ENCODE data around the gene FLRT2.

DNA sequence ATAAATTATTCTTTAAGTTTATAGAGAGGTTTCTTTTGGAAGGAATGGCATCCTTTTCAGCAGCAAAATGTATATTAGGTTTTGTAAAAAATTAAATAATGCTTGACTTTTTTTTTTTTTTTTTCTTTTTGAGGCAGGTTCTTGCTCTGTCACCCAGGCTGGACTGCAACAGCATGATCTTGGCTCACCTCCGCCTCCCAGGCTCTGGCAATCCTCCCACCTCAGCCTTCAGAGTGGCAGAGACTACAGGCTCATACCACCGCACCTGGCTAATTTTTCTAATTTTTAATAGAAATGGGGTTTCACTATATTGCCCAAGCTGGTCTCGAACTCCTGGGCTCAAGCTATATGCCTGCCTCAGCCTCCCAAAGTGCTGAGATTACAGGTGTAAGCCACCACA, 89.0 kb downstream of the FLRT2 start:
- TF ChIP-seq, protein P1, sequence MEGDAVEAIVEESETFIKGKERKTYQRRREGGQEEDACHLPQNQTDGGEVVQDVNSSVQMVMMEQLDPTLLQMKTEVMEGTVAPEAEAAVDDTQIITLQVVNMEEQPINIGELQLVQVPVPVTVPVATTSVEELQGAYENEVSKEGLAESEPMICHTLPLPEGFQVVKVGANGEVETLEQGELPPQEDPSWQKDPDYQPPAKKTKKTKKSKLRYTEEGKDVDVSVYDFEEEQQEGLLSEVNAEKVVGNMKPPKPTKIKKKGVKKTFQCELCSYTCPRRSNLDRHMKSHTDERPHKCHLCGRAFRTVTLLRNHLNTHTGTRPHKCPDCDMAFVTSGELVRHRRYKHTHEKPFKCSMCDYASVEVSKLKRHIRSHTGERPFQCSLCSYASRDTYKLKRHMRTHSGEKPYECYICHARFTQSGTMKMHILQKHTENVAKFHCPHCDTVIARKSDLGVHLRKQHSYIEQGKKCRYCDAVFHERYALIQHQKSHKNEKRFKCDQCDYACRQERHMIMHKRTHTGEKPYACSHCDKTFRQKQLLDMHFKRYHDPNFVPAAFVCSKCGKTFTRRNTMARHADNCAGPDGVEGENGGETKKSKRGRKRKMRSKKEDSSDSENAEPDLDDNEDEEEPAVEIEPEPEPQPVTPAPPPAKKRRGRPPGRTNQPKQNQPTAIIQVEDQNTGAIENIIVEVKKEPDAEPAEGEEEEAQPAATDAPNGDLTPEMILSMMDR (IDR thresholded peaks at IDR 0.05 in 2 of 3, conservative IDR thresholded peaks at IDR 0.05 in 1 of 3; ENCODE audit: borderline replicate concordance in 1 of 3, insufficient read depth in 1 of 3, low read depth in 2 of 3, low read length in 2 of 3), result no peak
- no peak for TF ChIP-seq POLR2A (IDR thresholded peaks at IDR 0.05; ENCODE audit: borderline replicate concordance, extremely low read depth, insufficient read depth, insufficient read length)
- no peak for TF ChIP-seq EZH2phosphoT487 (IDR thresholded peaks at IDR 0.05; ENCODE audit: borderline replicate concordance)

Measured in HCT116 (cell line).